Erythroblast (primary cell): ENCODE data around the gene OR2A7.
"Not testable (repeated sequence)": the region's sequence is repeated elsewhere in the genome, so short reads cannot be mapped to it uniquely, and the experiment has no call there.

Experiments used
- GATA1 ChIP-seq: IDR thresholded peaks from 2 replicates; pipeline ENCODE4 v1.6.1; 2011; ENCODE audit warnings: low read depth, mild to moderate bottlenecking, control low read depth, low read length, moderate library complexity
- POLR2A ChIP-seq: IDR thresholded peaks from 2 replicates; pipeline ENCODE4 v1.6.1; 2011; ENCODE audit warnings: mild to moderate bottlenecking, low read length

- TF ChIP-seq POLR2A, GATA1: not testable (repeated sequence)
Observed at GRCh38 chr7:144280010-144280409, 15.4 kb upstream of the OR2A7 start.
